ENCODE results near the gene SLC16A9. TPM values are rescaled to one million over a fixed set of nuclear protein-coding genes. Genes with fewer than 3 reads are reported as not detected.

The SLC16A9 gene
- total RNA-seq, 1 experiment from 2014 or later, result 4.1 TPM

DNA sequence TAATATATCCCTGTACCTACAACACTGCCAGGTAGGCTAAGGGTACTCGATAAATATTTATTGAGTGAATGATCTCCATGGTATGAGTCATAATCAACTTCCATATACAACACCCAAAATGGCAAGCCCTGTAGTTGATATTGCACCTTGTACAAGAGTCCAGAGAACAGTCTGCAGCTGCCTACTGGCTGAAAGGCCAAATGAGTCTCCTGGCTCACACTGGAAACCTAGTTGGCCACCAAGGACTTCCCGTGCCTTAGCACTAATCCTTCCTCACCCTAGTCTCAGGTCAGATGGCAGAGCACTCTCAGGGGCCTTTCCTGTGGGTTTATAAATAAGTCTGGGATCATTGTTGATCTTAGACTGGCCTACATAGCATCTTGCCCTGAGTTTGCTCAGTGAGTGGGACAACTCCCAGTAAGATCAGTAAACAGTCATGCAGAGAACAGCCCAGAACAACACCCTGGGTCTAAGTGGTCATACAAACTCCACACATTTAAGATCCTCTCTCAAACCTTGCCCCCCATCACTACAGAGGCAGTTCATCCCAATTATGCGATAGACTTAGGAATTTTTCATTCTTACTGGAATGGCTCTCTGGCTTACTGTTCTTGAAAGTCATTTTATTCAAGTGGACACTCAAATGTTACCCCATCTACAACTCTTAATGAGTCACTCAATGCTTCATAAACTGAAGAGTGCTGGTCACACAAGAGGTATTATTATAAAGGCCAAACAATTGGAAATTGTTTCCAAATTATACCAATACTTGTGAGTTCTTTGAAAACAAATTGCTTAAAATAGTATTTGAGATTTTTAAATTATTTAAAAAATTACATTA is 14.7 kb upstream of the SLC16A9 start:
- H3K56ac ChIP-seq (ENCODE audit: insufficient read length, low read depth, low read length), result no peak overlapping the region
- no CpG with 5 or more reads among the region's 3 CpGs for WGBS (ENCODE audit: extremely low coverage, insufficient read length, low lambda C conversion rate)
- no peak overlapping the region for H3K4me2 ChIP-seq (ENCODE audit: insufficient read depth, insufficient read length, low read length)
- Mint-ChIP-seq H3K36me3 (ENCODE audit: insufficient read depth in 1 of 3, low read depth in 3 of 3) (peaks cover 0 to 9% (median 0%) of the 10 kb centered on the region in 3 experiments; a peak in 2 of 7 replicates), H3K4me1 (no peaks in the 10 kb centered on the region), H3K9me3 (peaks cover 8 to 9% of the 10 kb centered on the region in 2 experiments), H3K27ac (no peak overlapping the region), H3K27me3 (ENCODE audit: low read depth) (no peaks in the 10 kb centered on the region), H3K4me3 (no peak overlapping the region)
- H4K91ac ChIP-seq (ENCODE audit: insufficient read length, low read depth, low read length), result no peak overlapping the region
- H3K14ac ChIP-seq (ENCODE audit: insufficient read depth, low read length), result no peak overlapping the region
- no peak overlapping the region for H2BK20ac ChIP-seq (ENCODE audit: low read depth, low read length, poor library complexity, severe bottlenecking)
- no peak overlapping the region for H2AFZ ChIP-seq (ENCODE audit: low read length)
- H3K79me1 ChIP-seq (ENCODE audit: insufficient read depth, low read depth, low read length, poor library complexity, severe bottlenecking), result no peaks in the 10 kb centered on the region
- H3K4ac ChIP-seq (ENCODE audit: low read depth, low read length), result no peak overlapping the region
- no peaks in the 10 kb centered on the region for H3K27me3 ChIP-seq (ENCODE audit: insufficient read depth, low read length)
- H2BK5ac ChIP-seq (ENCODE audit: insufficient read length, low read length), result no peak overlapping the region
- H3K23me2 ChIP-seq (ENCODE audit: insufficient read length, low read depth, low read length, poor library complexity, severe bottlenecking), result no peaks in the 10 kb centered on the region
- DNase-seq, result no peak
- no peak overlapping the region for H2AK5ac ChIP-seq (ENCODE audit: insufficient read length, low read length)
- H3K4me1 ChIP-seq (ENCODE audit: insufficient read depth, low read length), result no peaks in the 10 kb centered on the region
- no peak overlapping the region for H3K27ac ChIP-seq (ENCODE audit: insufficient read length, low read depth, low read length)
- H3K79me2 ChIP-seq (ENCODE audit: insufficient read depth, low read length), result no peaks in the 10 kb centered on the region
- no peak overlapping the region for H3K23ac ChIP-seq (ENCODE audit: insufficient read length, low read depth, low read length)
- no peak overlapping the region for H3K18ac ChIP-seq (ENCODE audit: insufficient read length, low read depth, low read length)
- no peak overlapping the region for H4K8ac ChIP-seq (replicated peaks; ENCODE audit: insufficient read length, low read depth, low read length)
- H2BK12ac ChIP-seq (ENCODE audit: insufficient read length, low read depth, low read length), result no peak overlapping the region
- no peaks in the 10 kb centered on the region for H3K9me3 ChIP-seq (ENCODE audit: control insufficient read depth, low read depth, low read length)
- no peak for TF ChIP-seq CTCF (conservative IDR thresholded peaks at IDR 0.05)
- no peak overlapping the region for H4K5ac ChIP-seq (ENCODE audit: insufficient read length, low read depth, low read length)
- no peaks in the 10 kb centered on the region for H4K20me1 ChIP-seq (ENCODE audit: control insufficient read depth, insufficient read depth, insufficient read length)
- no peak overlapping the region for H3K9ac ChIP-seq (ENCODE audit: extremely low read depth, insufficient read length, low read length)
- H2BK120ac ChIP-seq (ENCODE audit: low read depth, low read length, poor library complexity, severe bottlenecking), result no peak overlapping the region
- no peak overlapping the region for H3T11ph ChIP-seq (ENCODE audit: low read length)
- no peak overlapping the region for H2BK15ac ChIP-seq (ENCODE audit: low read depth, low read length)

All from H9 (cell line).